Measurements from ENCODE around the gene SPATA6L.
A peak's percentile ranks its signal among the peaks of the same experiment; 100 is the strongest.

The SPATA6L gene

DNA sequence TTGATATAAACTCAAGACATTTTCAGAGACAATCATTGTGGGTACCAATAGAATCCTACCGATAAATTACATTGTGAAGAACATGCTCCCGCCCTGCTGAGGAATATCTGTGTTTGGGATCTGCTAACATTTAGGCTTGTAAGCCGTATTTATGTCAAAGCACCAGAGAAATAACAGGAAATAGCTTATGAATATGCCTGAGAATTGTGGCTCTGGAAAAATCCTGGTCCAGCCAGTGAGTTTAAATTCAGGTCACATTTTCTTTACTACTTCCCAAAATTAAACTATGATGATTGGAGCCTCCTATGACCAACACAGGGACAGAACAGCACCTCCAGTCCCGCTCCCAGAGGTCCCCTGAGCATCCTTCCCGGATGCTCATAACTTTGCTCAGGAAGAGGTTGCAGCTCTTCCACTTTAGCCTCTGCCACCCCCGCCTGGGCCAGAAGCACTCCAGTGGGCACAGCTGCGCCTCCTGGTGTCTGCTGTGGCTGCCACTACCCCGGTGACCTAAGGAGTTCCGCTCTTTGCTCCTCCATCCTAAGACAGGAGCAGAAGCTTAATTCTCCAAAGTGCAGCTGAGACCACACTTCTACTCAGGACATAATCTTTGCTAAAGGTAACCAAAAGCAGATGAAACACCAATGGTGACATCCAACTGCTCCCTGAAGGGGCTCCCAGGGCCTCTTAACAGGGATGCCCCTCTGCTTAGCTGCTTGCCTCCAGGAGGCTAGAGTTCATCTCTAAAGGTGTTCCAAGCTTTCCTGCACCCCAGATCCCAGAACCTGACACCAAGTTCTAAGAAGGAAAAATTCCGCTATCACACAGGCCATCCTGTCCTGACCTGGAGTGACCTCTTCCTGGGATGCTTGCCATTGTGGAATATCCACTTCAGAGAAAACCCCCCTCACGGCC is 117.2 kb downstream of the SPATA6L start:
- DNase-seq, result peak in 1 of 2 donors; percentile 2

Data from inflammatory macrophage treated with lipopolysaccharide for 1 hour (primary cell).